ENCODE data around the gene ASCC3.

Gene ASCC3

DNA sequence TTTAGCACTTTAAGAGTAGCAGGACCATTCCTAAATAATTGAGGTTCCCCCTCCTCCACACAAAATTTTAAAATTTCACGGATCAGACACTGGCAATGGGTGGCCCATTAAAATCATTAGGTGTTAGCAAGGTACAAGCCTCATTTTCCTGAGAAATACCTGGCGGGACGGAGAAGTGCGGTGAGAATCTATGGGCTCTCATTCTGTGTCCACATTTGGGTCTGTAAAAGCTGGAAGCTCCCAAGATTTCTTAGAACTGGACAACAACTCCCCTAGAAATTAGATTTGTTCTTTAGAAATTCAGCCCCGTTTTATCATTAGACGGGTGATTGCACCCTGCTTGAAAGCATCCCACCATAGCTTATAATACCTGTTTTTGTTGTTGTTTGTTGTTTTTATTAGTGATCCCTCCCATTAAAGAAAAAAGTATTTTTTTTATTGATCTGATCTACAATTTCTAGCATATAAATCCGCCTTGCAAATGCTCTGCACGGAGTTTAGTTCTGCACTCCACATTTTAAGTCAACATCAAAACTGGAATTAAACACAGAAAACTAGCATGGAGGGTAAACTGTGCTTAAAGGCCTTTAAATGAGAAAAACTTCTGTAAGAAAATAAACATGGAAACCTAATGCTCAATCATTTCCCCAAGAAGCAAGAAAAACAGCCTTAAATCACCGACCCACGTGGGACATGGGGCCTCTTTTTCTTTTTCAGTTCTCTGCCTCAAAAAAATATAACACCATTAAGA, 422.1 kb downstream of the ASCC3 start:
- CTCF ChIA-PET: interaction anchor here (1.1 kb wide), 1 partner anchor 10 kb away, joined by 3 read pairs; no protein-coding TSS in a partner anchor
- H3K27ac ChIP-seq: no peak overlapping the region
- DNase-seq (ENCODE audit: low spot score): no peak
- POLR2A ChIA-PET (ENCODE audit: low non-redundant PET): no interaction called here
- TF ChIP-seq, protein P1, sequence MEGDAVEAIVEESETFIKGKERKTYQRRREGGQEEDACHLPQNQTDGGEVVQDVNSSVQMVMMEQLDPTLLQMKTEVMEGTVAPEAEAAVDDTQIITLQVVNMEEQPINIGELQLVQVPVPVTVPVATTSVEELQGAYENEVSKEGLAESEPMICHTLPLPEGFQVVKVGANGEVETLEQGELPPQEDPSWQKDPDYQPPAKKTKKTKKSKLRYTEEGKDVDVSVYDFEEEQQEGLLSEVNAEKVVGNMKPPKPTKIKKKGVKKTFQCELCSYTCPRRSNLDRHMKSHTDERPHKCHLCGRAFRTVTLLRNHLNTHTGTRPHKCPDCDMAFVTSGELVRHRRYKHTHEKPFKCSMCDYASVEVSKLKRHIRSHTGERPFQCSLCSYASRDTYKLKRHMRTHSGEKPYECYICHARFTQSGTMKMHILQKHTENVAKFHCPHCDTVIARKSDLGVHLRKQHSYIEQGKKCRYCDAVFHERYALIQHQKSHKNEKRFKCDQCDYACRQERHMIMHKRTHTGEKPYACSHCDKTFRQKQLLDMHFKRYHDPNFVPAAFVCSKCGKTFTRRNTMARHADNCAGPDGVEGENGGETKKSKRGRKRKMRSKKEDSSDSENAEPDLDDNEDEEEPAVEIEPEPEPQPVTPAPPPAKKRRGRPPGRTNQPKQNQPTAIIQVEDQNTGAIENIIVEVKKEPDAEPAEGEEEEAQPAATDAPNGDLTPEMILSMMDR (conservative IDR thresholded peaks at IDR 0.05; ENCODE audit: low read depth): no peak
